D721Med (cell line): ENCODE measurements around the gene OR1E1.
"Not testable (repeated sequence)": the region's sequence is repeated elsewhere in the genome, so short reads cannot be mapped to it uniquely, and the experiment has no call there.

Source experiments
- DNase-seq: peaks from one replicate; pipeline ENCODE4 v3.0.0; 2011; ENCODE audit warnings: low spot score; ENCODE audit not compliant: insufficient read length
- FAIRE-seq: peaks from 2 replicates; lab custom pipeline; 2011; peaks lifted over from hg19 to GRCh38; lab: Jason Lieb, UNC
- TF ChIP-seq, protein P1 (sequence below): IDR thresholded peaks from 2 replicates; pipeline ENCODE4 v1.5.1; 2012; ENCODE audit warnings: mild to moderate bottlenecking, control low read depth; ENCODE audit not compliant: insufficient read depth; ENCODE audit errors: missing control alignments

OR1E1 gene, protein sequence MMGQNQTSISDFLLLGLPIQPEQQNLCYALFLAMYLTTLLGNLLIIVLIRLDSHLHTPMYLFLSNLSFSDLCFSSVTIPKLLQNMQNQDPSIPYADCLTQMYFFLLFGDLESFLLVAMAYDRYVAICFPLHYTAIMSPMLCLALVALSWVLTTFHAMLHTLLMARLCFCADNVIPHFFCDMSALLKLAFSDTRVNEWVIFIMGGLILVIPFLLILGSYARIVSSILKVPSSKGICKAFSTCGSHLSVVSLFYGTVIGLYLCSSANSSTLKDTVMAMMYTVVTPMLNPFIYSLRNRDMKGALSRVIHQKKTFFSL

DNA sequence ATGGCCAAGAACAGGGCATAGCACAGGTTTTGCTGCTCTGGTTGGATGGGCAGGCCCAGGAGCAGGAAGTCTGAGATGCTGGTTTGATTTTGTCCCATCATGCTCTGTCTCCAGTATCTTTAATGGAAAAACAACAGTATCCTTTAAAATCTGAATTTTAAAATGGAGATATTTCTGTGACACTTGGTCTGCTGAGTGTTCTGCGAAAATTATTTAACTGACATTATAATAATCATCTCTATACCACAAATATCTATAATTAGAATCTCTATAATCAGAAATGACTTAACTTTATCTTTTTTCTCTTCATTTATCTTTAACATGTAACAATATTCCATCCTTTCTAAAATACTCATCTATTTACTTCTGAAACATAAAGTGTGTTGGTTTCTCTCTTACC is at the start of gene OR1E1:
OR1E1 (minus strand) TSS at position 101 of the 400 bp plus-strand sequence; CDS start at position 101, 0 bp downstream.
- no peak for FAIRE-seq
- DNase-seq: no peak
- TF ChIP-seq, protein P1, sequence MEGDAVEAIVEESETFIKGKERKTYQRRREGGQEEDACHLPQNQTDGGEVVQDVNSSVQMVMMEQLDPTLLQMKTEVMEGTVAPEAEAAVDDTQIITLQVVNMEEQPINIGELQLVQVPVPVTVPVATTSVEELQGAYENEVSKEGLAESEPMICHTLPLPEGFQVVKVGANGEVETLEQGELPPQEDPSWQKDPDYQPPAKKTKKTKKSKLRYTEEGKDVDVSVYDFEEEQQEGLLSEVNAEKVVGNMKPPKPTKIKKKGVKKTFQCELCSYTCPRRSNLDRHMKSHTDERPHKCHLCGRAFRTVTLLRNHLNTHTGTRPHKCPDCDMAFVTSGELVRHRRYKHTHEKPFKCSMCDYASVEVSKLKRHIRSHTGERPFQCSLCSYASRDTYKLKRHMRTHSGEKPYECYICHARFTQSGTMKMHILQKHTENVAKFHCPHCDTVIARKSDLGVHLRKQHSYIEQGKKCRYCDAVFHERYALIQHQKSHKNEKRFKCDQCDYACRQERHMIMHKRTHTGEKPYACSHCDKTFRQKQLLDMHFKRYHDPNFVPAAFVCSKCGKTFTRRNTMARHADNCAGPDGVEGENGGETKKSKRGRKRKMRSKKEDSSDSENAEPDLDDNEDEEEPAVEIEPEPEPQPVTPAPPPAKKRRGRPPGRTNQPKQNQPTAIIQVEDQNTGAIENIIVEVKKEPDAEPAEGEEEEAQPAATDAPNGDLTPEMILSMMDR: no peak

DNA sequence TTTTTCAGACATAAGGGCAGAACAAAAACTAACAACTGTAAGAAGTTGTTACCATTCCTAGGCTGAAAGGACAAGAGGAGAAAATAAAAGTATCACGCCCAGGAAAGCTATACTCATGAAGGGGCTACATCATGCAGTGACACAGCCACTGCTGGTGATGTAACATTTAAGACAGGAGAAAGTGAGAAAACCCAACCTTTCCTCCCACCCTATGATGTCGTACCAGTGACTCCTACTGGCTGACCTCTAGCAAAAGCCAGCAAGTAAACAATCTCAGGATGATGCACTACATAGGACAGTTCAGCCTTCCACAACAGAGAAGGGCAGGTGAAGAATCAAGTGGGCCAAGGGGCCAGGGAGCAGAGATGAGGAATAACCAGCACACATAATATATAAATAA is 49.4 kb upstream of the OR1E1 start:
- DNase-seq (no peak), FAIRE-seq (no peak)
- TF ChIP-seq, protein P1: no peak

DNA sequence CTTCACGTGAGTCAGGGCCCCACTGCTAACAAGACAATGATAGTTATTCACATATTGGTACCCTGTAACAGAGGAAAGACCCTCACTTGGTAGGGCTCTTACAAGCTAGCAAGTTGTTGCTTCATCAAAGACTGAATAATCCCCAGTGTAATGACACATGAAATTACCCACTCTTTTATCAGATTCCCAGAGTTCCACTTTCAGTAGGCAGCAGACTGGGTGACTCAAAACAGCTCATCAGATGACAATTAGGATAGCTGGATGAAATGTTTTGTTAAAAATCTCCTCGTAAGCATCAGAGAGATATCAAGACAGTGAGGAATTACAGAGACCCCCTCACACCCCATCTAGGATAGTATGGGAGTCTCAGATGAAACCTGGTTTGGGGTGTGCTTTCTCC is 42.2 kb upstream of the OR1E1 start:
- DNase-seq (no peak), FAIRE-seq (no peak)
- TF ChIP-seq, protein P1: no peak

DNA sequence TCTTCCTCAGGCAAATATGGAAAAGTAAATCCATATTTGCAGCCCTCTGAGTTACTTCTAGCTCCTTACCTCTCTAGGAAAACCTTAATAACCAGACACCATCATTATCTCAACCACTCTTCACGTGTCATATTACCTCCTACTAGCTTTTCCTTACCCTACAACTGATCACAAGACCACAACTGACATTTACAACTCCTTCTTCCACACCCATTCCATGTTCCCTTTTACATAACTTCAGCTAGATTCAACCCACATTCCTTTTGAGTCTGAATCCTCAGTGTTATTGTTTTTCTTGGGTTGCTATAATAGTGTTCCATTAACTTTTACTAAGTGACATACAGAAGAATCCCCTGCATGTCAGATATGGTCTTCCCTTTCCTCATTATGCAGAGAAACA is 40.2 kb upstream of the OR1E1 start:
- TF ChIP-seq, protein P1: no peak
- no peak for FAIRE-seq
- DNase-seq: no peak

DNA sequence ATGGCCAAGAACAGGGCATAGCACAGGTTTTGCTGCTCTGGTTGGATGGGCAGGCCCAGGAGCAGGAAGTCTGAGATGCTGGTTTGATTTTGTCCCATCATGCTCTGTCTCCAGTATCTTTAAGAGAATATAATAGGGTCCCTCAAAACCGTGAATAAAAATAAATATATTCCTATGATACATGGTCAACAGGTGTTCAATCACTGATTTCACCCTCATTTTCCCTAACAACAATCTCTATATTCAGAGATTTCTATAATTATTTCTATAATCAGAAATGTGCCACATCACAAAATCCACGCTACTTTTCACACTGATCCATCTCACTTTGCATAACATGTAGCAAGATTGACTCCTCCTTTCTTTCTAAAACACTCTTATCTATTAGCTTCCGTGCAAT is 35.5 kb upstream of the OR1E1 start, which contains the start of gene OR1E2:
OR1E2 (minus strand) TSS at position 101 of the 400 bp plus-strand sequence; CDS start at position 101, 0 bp downstream.
- TF ChIP-seq, protein P1: no peak
- FAIRE-seq (no peak), DNase-seq (no peak)

DNA sequence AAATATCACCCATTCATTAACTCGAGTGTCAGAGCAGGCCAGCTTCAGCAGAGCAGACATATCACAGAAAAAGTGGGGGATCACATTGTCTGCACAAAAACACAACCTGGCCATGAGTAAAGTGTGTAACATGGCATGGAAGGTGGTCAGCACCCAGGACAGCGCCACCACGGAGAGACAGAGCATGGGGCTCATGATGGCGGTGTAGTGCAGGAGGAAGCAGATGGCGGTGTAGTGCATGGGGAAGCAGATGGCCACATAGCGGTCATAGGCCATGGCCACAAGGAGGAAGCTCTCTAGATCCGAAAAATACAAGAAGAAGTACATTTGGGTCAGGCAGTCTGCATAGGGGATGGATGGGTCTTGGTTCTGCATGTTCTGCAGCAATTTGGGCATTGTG is 35.0 kb upstream of the OR1E1 start:
- FAIRE-seq, DNase-seq: not testable (repeated sequence)

DNA sequence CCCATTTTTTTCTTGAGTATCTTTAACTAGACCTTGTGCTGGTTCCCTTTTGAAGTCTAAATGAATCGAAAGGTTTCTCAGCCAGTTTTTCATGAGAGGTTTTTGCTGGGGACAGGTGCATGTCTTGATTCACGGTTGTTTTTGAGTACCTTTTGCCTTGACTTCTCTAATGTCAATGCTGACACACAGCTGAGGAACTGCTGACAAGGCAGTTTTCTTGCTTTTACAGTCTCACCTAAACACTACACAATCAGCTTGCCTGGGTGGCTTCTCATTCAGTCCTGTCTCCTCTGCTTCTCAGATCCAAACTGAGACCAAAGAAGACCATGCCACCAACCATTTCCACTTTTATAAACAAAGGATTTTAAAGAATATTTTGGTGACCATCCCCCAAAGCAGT is 20.0 kb upstream of the OR1E1 start:
- FAIRE-seq (no peak), DNase-seq (no peak)
- TF ChIP-seq, protein P1: no peak
